ENCODE results near the gene MPP3.

MPP3 gene

DNA sequence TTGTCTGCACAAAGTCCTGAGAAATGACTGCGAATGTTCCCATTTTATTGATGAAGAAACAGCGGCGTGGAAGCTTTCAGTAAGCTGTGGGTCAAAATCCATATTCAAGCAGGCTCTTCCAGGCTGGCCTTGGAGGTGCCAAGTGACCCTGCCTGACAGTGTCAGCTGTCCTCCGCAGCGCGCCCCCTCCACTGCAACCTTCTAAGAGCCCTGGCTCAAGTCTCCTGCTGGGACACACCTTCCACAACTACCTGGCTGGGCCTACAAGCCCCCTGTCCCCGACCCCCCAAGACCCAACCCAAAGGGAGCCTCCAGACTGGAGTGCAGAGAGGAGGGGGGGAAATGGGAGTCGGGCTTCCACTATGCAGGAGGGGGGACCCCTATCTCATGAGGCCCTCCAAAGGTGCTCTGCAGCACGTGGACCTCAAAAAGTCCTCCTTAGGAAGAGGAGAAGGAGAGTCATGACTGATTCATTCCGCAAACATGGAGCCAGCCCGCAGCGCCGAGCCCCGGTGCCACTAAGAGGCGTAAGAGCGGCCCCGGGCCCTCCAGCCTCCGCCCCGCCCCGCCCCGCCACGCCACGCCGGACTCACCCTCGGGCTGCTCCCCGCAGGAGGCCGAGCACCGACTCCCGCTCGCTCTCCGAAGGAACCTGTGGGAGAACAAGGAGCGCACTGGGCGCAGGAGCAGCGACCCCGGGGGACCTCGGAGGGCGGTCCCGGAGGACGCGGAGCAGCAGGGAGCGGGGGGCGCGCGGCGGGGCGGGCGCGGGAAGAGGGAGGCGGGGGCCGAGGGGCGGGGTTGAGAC, 574 bp downstream of the MPP3 start:
- DNase-seq (ENCODE audit: low read depth) = peak; percentile 12

DNA sequence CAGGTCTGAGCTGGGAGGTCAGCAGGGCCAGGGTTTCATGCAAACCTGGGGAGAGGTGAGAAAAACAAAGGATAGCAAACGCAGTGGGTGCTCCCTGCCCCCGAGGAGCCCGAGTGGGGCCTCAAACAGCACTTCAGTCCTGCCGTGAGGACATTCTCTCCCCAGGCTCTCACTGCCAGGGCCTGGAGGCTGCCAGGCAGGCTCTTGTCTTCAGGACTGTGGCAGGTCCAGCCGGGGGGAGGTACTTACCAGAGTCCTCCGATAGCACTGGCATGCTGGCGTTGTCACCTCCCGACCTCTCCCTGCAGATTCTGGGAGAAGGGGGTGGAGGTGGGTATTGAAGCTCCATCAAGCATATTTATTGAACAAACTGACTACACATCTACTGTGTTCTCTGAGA, 1.3 kb downstream of the MPP3 start:
- DNase-seq (ENCODE audit: low read depth) = no peak

DNA sequence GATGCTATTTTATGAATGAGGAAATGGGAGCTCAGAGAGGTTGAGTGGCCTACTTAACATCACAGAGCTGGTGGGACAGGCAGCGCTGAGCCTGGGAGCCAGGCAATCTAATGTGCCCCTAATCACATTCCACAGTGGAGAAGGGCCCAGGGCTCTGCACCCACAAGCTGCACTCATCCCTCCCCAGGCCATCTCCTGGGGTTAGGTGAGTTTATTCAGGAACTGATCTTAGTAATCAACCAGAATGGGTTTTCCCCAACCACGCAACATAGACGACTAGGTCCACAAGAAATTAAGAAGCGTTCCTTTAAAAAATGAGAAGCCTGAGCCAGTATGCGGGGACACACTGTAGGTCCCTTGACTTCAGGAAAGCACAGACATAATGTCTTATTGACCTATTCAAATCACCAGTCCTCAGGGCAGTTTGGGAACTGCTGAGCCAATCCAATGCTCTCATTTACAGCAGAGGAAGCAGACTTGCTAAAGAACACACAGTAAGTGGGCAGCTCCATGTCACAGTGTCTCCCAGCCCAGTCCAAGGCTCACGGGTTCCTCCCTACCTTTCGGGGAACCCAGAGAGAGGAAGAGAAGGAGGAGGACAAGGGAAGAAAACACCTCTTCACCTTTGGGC, 2.3 kb downstream of the MPP3 start:
- no peak for DNase-seq (ENCODE audit: low read depth)

- no peak for DNase-seq (ENCODE audit: low read depth)
Measured at GRCh38 chr17:43829738-43830137, 3.2 kb downstream of the MPP3 start.

GRCh38 chr17:43827596-43827995, 5.3 kb downstream of the MPP3 start:
- no peak for DNase-seq (ENCODE audit: low read depth)

- no peak for DNase-seq (ENCODE audit: low read depth)
Measured at GRCh38 chr17:43826206-43826605, 6.7 kb downstream of the MPP3 start.

- no peak for DNase-seq (ENCODE audit: low read depth)
Measured at GRCh38 chr17:43825567-43825966, 7.4 kb downstream of the MPP3 start.

GRCh38 chr17:43823350-43824084, 9.4 kb downstream of the MPP3 start:
- no peak for DNase-seq (ENCODE audit: low read depth)

GRCh38 chr17:43822570-43823190, 10.3 kb downstream of the MPP3 start:
- DNase-seq (ENCODE audit: low read depth) = no peak

GRCh38 chr17:43820759-43821158, 12.2 kb downstream of the MPP3 start:
- DNase-seq (ENCODE audit: low read depth) = no peak

DNA sequence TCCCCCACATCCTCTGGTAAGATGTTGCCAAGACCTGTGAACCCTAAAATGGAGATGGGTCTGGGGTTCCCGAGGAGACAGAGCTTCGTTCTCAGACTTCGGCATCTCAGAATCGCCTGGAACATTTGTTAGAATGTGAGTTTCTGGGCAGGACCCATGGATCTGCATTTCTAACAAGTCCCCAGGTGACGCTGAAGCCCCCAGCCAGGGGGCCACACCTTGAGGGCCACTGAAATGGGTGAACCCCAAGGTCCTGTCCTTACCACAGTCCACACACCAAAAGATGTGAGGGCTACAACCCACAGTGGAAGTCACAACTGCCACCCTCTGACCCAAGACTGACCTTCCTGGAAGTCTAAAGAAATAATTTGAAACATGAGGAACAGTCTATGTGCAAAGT, 14.0 kb downstream of the MPP3 start:
- no peak for DNase-seq (ENCODE audit: low read depth)

DNA sequence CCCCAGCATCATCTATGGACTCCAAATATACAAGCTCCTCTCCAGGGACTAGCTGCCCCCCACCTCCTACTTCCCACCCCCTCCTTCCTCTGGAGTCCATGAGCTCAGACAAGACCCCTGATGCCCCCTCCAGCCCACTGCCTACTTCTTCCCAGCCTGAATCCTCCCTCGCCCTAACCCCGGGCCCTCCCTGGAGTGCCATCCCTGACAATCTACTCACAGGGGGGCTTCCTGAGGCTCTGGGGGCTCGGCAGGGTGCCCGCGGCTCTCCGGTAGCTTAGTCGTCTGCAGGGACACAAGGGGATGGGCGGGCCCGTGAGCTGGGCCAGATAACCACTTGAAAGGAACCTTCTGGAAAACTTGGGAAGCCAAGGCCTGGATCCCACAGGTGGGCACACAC, 15.1 kb downstream of the MPP3 start:
- DNase-seq (ENCODE audit: low read depth) = no peak

- DNase-seq (ENCODE audit: low read depth) = no peak
Measured at GRCh38 chr17:43816336-43817320, 16.3 kb downstream of the MPP3 start.

- DNase-seq (ENCODE audit: low read depth) = peak; percentile 14
Measured at GRCh38 chr17:43814714-43815113, 18.2 kb downstream of the MPP3 start.

DNA sequence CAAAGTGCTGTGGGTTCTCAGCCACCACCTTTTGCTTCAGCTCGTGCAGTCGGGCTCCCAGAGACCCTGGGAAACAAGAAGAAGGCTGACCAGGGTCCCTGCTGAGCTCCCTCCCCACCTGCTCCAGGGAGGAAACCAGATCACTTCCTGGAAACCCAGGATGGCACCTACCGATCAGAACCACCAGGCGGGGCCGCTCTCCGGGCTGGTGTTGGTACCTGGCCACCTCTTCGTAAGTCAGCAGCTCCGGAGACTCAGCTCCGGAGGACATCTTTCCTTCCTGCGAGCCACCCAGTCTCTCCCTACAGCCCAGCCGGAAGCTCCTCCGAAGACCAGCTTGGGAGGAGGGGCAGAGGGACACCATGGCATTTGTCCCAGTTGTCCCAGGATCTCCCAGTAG, 18.9 kb downstream of the MPP3 start:
- DNase-seq (ENCODE audit: low read depth) = no peak

- no peak for DNase-seq (ENCODE audit: low read depth)
Measured at GRCh38 chr17:43813386-43813785, 19.6 kb downstream of the MPP3 start.

GRCh38 chr17:43812396-43813265, 20.3 kb downstream of the MPP3 start:
- no peak for DNase-seq (ENCODE audit: low read depth)

DNA sequence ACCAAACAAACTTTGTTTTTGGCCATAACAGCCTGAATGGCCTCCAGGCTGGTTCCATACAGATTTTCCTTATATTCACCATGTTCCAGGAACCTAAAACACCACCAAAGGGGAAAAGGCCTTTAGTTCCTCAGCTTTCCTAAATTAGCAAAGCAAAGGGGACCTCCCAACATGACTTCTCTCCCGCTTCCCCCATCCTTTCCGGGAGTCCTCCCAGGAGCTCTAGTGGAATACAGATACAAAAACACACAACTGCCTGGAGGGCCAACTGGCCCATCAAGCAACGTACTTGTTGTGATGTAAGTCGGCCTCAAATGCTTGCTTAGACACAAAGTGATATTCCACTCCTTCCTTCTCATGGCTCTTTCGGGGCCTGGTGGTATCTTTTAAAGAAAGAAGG, 22.1 kb downstream of the MPP3 start:
- no peak for DNase-seq (ENCODE audit: low read depth)

GRCh38 chr17:43810226-43810715, 22.7 kb downstream of the MPP3 start:
- DNase-seq (ENCODE audit: low read depth) = no peak

DNA sequence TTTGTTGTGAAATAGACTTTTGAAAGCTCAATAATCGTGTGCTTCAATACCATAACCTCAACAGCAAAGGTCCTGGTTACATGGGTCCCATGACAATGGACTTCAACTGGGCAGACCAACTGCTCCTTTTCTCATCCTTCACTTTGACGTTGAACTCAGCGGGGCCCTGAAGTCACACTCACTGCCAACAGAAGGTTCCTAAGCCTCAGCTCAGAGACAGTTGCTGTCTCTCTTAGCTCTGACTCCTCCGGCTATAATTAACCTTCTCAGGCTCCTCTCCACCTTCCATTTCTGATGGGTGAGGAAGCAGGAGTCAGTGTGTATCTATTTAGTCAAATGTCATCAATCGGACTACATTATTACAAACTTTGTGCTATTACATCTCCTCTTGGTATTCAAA, 23.8 kb downstream of the MPP3 start:
- no peak for DNase-seq (ENCODE audit: low read depth)

Measured in fibroblast of the conjunctiva (primary cell).